ENCODE results near the gene LMO3.

DNA sequence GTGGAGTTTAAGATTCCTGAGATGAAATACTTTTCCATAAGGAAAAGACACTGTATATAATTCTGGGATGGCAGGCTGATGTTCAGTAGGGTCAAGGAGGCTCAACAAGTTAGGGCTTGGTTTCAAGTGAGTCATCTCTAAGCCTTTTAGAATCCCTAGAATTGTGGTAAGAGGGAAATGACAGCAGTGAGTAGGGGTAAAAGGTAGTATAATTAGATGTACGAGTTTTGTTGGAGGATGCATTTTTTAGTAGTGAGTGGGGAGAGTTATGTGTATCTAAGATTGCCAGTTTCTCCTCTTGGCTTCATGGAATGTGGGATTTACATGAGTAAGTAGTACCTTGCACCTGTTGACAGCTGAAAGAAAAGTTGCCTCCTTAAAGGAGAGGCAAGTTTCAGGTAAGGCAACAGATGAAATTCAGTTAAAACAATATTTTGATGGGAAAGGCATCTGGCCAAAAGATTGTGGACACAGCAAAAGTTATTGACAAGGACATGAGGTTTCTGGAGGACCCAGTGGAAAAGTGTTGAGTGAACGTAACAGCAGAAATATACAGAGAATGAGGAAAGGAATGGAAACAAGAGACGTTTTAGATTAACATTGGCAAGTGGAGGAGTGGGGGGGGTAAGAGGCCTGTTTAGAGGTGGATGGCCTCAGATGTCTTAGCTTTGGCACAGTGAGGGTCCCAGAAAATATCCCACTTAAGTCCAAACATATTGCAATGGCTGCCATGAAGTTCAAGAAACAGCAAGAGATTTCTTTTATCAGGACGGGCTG is 21.8 kb downstream of the LMO3 start:
- TF ChIP-seq, protein P1, sequence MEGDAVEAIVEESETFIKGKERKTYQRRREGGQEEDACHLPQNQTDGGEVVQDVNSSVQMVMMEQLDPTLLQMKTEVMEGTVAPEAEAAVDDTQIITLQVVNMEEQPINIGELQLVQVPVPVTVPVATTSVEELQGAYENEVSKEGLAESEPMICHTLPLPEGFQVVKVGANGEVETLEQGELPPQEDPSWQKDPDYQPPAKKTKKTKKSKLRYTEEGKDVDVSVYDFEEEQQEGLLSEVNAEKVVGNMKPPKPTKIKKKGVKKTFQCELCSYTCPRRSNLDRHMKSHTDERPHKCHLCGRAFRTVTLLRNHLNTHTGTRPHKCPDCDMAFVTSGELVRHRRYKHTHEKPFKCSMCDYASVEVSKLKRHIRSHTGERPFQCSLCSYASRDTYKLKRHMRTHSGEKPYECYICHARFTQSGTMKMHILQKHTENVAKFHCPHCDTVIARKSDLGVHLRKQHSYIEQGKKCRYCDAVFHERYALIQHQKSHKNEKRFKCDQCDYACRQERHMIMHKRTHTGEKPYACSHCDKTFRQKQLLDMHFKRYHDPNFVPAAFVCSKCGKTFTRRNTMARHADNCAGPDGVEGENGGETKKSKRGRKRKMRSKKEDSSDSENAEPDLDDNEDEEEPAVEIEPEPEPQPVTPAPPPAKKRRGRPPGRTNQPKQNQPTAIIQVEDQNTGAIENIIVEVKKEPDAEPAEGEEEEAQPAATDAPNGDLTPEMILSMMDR (IDR thresholded peaks at IDR 0.05) = no peak
- TF ChIP-seq POLR2A (IDR thresholded peaks at IDR 0.05) = no peak
